ENCODE results near the gene SFI1. TPM values are rescaled to one million over a fixed set of nuclear protein-coding genes. Genes with fewer than 3 reads are reported as not detected.

The SFI1 gene
- total RNA-seq, 1 donor from 2014 or later = 50.3 TPM

DNA sequence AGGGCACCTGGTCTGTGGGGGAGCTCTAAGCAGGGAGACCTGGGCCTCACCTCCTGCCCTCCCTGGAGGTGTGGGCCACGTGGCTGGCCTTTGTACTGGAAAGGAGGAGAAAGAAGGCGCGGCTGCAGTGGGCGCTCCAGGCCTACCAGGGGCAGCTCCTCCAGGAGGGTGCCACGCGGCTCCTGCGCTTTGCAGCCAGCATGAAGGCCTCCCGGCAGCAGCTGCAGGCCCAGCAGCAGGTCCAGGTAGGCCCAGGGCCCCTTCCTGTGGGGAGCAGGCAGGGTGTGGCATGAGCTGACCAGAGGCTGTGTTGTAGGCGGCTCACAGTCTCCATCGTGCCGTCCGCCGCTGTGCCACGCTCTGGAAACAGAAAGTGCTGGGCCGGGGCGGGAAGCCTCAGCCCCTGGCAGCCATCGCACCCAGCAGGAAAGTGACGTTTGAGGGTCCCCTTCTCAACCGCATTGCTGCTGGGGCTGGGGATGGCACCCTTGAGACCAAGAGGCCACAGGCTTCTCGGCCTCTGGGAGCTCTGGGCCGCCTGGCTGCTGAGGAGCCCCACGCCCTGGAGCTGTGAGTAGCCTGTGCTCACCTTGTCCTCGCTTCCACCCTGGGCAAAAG lies 117.1 kb downstream of the SFI1 start:
- Mint-ChIP-seq H3K4me1 (ENCODE audit: unreplicated experiment) (peaks cover 12% of the 10 kb centered on the region), H3K4me3 (no peak overlapping the region), H3K27ac (no peak overlapping the region), H3K9me3 (no peaks in the 10 kb centered on the region), H3K36me3 (no peaks in the 10 kb centered on the region), H3K27me3 (no peaks in the 10 kb centered on the region)
- no peak for DNase-seq (ENCODE audit: extremely low spot score, unreplicated experiment)
- TF ChIP-seq, protein P1, sequence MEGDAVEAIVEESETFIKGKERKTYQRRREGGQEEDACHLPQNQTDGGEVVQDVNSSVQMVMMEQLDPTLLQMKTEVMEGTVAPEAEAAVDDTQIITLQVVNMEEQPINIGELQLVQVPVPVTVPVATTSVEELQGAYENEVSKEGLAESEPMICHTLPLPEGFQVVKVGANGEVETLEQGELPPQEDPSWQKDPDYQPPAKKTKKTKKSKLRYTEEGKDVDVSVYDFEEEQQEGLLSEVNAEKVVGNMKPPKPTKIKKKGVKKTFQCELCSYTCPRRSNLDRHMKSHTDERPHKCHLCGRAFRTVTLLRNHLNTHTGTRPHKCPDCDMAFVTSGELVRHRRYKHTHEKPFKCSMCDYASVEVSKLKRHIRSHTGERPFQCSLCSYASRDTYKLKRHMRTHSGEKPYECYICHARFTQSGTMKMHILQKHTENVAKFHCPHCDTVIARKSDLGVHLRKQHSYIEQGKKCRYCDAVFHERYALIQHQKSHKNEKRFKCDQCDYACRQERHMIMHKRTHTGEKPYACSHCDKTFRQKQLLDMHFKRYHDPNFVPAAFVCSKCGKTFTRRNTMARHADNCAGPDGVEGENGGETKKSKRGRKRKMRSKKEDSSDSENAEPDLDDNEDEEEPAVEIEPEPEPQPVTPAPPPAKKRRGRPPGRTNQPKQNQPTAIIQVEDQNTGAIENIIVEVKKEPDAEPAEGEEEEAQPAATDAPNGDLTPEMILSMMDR (conservative IDR thresholded peaks at IDR 0.05) = no peak

DNA sequence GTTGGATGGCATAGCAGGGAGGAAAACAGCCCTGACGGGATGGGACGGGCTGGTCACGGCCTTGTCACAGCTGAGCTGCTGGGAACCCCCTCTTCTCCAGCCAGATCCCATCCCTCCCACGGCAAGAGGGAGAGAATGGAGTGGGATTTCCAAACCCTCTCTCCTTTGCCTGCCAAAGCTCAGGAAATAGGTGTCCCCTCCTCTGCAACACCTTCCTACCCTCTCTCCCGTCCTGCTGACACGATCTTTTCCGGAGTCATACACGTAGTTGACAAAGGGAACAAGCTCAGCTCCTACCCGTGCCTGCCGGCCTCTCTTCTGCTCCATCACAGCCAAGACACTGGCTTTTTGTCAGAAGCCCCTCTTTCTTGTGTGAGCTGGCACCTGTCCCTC lies 117.6 kb downstream of the SFI1 start:
- Mint-ChIP-seq H3K4me3 (no peak overlapping the region), H3K27me3 (no peaks in the 10 kb centered on the region), H3K36me3 (no peaks in the 10 kb centered on the region), H3K9me3 (no peaks in the 10 kb centered on the region), H3K27ac (peak overlapping the region; percentile 26), H3K4me1 (ENCODE audit: unreplicated experiment) (peaks cover 12% of the 10 kb centered on the region)
- TF ChIP-seq, protein P1 (conservative IDR thresholded peaks at IDR 0.05) = no peak
- no peak for DNase-seq (ENCODE audit: extremely low spot score, unreplicated experiment)

DNA sequence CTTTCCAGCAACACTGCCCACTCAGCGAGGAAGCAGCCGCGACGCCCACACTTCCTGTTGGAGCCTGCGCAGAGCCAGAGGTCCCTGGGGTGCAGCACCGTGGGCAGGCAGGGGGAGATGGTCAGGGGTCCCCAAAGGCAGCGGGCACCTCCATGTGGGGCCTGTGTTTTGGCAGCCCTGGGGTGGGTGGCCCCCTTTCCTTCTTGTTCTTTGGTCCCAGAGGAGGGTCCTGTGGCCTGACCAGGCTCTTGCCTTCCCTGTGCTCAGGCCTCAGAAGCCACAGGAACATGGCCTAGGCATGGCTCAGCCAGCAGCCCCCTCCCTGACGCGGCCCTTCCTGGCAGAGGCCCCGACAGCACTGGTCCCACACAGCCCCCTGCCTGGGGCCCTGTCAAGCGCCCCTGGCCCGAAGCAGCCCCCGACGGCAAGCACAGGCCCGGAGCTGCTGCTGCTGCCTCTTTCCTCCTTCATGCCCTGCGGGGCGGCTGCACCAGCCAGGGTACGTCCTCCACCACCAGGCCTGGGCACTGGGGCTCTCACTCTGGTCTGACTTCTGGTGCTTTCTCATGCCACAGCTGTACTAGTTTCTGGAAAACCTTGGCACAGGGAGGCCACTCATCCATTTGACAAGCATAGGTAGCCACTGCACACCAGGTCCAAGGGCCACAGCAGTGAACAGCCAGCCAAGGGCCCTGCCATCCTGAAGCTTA lies 118.6 kb downstream of the SFI1 start:
- H3K9me3 Mint-ChIP-seq = no peaks in the 10 kb centered on the region
- no peak overlapping the region for H3K4me3 Mint-ChIP-seq
- H3K36me3 Mint-ChIP-seq = peaks cover 3% of the 10 kb centered on the region
- H3K27me3 Mint-ChIP-seq = no peaks in the 10 kb centered on the region
- peak overlapping the region; percentile 10 for H3K27ac Mint-ChIP-seq
- no peak for DNase-seq (ENCODE audit: extremely low spot score, unreplicated experiment)
- H3K4me1 Mint-ChIP-seq (ENCODE audit: unreplicated experiment) = peaks cover 12% of the 10 kb centered on the region
- TF ChIP-seq, protein P1 (conservative IDR thresholded peaks at IDR 0.05) = no peak

DNA sequence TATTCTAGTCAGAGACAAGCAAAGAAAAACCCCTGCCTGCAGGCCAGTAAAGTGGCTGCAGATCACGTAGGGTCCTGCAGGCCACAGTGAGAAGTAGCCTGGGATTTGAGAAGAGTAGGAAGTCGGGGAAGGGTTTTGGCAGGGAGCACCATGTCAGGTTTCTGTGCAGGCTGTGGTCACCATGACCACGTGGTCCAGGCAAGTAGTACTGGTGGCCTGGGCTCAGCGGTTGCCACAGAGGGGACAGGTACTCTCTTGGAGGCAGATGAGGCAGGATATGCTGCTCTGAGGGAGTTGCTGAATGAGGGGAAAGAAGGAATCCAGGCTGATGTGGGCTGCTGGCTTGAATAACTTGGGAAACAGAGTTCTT lies 119.1 kb downstream of the SFI1 start:
- peaks cover 12% of the 10 kb centered on the region for H3K4me1 Mint-ChIP-seq (ENCODE audit: unreplicated experiment)
- peak overlapping the region; percentile 10 for H3K27ac Mint-ChIP-seq
- DNase-seq (ENCODE audit: extremely low spot score, unreplicated experiment) = no peak
- H3K4me3 Mint-ChIP-seq = no peak overlapping the region
- peaks cover 3% of the 10 kb centered on the region for H3K36me3 Mint-ChIP-seq
- H3K9me3 Mint-ChIP-seq = no peaks in the 10 kb centered on the region
- H3K27me3 Mint-ChIP-seq = no peaks in the 10 kb centered on the region
- TF ChIP-seq, protein P1 (conservative IDR thresholded peaks at IDR 0.05) = no peak

DNA sequence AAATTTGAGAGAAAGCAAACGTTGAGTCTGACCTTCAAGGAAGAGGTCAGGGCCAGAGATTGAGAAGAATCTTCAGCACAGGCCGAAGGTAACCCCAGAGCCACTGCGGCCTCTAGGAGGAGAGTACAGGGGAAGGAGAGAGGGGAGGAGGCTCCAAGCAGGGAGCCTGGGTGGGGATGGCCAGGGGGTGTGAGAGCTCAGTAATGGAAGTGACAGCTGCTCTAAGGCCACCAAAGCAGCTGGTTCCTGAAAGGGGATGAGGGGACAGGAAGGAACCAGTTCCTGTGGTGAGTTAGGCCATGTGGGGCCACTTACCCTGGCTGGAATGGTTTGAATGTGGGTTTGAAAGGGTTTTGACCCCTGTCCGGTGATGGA lies 119.6 kb downstream of the SFI1 start:
- no peaks in the 10 kb centered on the region for H3K9me3 Mint-ChIP-seq
- H3K27me3 Mint-ChIP-seq = no peaks in the 10 kb centered on the region
- peaks cover 12% of the 10 kb centered on the region for H3K4me1 Mint-ChIP-seq (ENCODE audit: unreplicated experiment)
- H3K4me3 Mint-ChIP-seq = no peak overlapping the region
- H3K27ac Mint-ChIP-seq = peak overlapping the region; percentile 10
- peaks cover 3% of the 10 kb centered on the region for H3K36me3 Mint-ChIP-seq
- TF ChIP-seq, protein P1 (conservative IDR thresholded peaks at IDR 0.05) = no peak
- DNase-seq (ENCODE audit: extremely low spot score, unreplicated experiment) = no peak
